HG03432 (cell line): ENCODE measurements around the gene CBX8.

Experiments used
- ATAC-seq: cut with Tn5 transposase; IDR thresholded peaks from one replicate; pipeline ENCODE4 v1.9.1; 2021; ENCODE audit warnings: mild to moderate bottlenecking, moderate library complexity; ENCODE audit not compliant: unreplicated experiment

Gene CBX8

GRCh38 chr17:79808763-79809529 lies 12.1 kb upstream of the CBX8 start:
- no peak for ATAC-seq

- ATAC-seq: no peak
These were observed 10.2 kb upstream of the CBX8 start for GRCh38 chr17:79806863-79807720.

DNA sequence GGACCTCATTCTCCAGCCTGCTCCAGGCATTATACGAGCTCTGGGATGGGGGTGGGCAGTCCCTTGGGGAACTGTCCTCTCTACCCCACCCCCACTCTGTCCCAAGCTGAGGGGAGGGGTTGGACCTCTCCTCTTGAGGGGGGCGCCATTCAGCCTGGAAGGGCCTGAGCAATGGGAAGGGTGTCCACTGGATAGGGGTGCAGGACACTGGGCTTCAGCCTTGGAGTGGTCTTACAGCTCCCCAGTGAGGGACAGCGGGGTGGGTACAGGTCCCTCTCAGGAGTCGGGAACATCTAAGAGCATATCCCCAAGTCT lies 9.5 kb upstream of the CBX8 start:
- no peak for ATAC-seq

- ATAC-seq: peak; percentile 3
These were observed 8.2 kb upstream of the CBX8 start for GRCh38 chr17:79804856-79805696.

GRCh38 chr17:79803997-79804855 lies 7.3 kb upstream of the CBX8 start:
- ATAC-seq: peak; percentile 72

- no peak for ATAC-seq
These were observed 6.6 kb upstream of the CBX8 start for GRCh38 chr17:79803421-79803996.

- ATAC-seq: no peak
These were observed 6.0 kb upstream of the CBX8 start for GRCh38 chr17:79802736-79803420.

GRCh38 chr17:79802039-79802735 lies 5.3 kb upstream of the CBX8 start:
- ATAC-seq: no peak

- no peak for ATAC-seq
These were observed 4.5 kb upstream of the CBX8 start for GRCh38 chr17:79801156-79802038.

- no peak for ATAC-seq
These were observed 3.7 kb upstream of the CBX8 start for GRCh38 chr17:79800325-79801155.

DNA sequence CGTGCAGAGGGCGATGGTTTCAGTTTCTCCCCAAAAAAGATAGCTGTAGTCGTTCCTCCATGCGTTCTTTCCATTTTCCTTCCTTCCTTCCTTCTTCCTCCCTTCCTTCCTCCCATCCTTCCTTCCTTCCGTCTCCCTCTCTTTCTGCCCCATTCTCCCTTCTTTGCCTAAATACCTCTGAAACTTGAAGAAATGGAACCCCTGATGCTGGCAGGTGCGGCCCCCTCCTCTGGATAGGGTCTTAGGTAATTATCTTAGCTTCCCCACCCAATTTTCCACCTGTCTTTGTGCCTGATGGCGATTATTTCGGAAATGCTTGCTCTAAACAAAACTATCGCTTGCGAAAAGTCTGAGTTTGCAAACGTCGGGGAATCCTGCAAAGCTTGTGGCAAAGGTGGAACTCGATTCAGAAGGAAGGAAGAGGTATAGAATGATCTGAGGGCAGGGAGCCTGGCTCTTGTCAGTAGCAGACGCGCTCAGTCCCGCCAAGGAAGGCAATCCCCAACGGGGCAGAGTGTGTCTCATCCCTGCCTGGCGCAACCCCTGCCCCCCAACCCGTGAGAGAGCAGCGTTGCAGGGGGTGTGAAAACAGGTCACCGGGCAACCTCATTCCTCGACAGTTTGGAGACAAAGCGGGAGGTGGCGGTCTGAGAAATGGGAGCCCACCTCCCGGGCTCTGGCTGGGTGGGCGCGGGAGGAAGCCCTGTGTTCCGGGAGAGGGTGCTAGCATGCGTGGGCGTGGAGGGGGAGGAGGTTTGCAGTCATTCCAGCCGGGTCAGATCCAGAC lies 2.9 kb upstream of the CBX8 start:
- no peak for ATAC-seq

DNA sequence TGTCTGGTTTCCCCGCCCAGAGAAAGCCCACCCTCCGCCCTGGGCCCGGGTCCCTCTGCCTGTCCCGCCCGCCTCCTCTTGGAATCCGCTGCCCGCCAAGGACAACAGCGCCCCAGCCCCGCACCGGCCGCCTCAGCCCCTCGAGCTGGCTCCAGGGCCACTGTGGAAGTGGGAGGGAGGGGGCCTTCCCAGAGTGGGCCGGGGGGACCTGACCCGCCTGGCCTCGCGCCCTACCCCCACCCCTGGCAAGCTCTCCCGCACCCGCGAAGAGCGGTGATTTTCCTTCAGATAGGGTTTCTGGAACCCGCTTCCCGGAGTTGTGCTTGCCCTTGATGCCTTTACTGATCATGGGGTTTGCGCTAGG lies 2.3 kb upstream of the CBX8 start:
- no peak for ATAC-seq

DNA sequence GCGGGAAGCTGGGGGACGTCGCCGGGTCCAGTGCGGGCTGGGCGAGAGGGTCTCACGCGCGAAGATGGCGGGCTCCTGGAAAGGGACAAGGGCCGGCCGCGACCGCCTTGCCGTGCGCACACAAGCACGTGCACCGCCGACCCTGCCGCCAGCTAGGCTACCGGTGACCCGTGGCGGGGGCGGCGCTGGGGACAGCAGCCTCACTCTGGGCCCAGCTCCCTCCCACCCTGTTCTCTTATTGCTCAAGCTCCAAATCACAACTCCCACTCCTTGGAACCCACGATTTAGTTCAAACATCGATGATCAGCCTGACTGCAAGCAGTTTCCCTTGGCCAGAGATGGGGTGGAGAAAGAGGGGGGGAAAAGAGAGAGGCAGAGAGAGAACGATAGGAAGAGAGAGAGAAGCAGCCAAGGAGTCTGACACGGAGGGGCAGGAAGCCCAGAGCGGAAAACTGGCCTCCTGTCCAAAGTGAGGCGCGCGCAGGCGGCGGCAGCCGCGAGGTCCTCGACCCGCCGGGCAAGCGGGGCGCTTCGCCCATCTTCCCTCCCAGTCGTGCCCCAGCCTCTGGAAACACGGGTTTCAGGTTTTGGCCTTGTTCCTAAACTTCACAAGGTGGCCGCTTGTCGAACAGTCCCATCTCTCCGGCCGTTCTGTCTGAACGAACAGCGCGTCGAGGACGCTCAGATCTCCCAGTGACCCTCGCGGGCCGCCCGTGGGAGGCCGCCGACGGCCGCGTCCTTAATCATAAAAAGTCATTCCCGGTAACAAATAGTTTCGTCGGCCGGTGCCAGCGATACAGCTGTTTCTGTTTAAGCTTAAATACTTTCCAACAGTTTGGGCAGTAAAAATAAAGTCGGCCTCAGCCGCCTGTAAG lies 1.7 kb upstream of the CBX8 start:
- ATAC-seq: no peak

GRCh38 chr17:79797492-79798298 lies 818 bp upstream of the CBX8 start:
- peak; percentile 21 for ATAC-seq

DNA sequence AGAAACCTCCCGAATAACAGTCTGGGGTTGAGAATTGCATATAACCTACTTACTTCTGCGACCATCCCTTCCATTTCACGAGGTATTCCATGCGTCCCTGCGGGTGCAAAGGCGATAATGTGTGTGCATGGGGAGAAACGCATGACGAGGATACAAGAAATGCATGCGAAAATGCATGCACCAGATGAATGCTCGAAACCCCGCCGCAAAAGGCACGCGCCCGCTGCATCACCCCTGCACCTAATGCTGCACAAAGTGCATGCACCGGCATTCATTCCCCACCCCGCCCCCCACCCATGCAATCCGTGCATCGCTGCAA lies 474 bp downstream of the CBX8 start:
- ATAC-seq: no peak
